Glutamatergic neuron (in vitro differentiated cells): ENCODE results near the gene KIF26B. TPM values are rescaled to one million over a fixed set of nuclear protein-coding genes. Genes with fewer than 3 reads are reported as not detected.

Experiments used
- DNase-seq: peaks from one replicate; pipeline ENCODE4 v3.0.0; 2022
- H3K27ac Mint-ChIP-seq: one replicate; pipeline ENCODE4 v1.8.0; 2020; ENCODE audit warnings: mild to moderate bottlenecking, mixed read lengths, inconsistent platforms; ENCODE audit not compliant: unreplicated experiment
- H3K27me3 Mint-ChIP-seq: one replicate; pipeline ENCODE4 v1.8.0; 2020; ENCODE audit warnings: mild to moderate bottlenecking, moderate library complexity, mixed read lengths, inconsistent platforms; ENCODE audit not compliant: unreplicated experiment
- H3K36me3 Mint-ChIP-seq: one replicate; pipeline ENCODE4 v1.8.0; 2020; ENCODE audit warnings: mild to moderate bottlenecking, mixed read lengths, inconsistent platforms; ENCODE audit not compliant: unreplicated experiment
- H3K4me1 Mint-ChIP-seq: one replicate; pipeline ENCODE4 v1.8.0; 2020; ENCODE audit warnings: mild to moderate bottlenecking, low read depth, mixed read lengths, inconsistent platforms; ENCODE audit not compliant: unreplicated experiment
- H3K4me3 Mint-ChIP-seq: one replicate; pipeline ENCODE4 v1.8.0; 2020; ENCODE audit warnings: mild to moderate bottlenecking, mixed read lengths, inconsistent platforms; ENCODE audit not compliant: unreplicated experiment
- H3K9me3 Mint-ChIP-seq: one replicate; pipeline ENCODE4 v1.8.0; 2020; ENCODE audit warnings: mild to moderate bottlenecking, moderate library complexity, mixed read lengths, inconsistent platforms; ENCODE audit not compliant: unreplicated experiment
- CTCF ChIP-seq: fragments of 200-600 bp; sonication (generic); IDR thresholded peaks from one replicate; pipeline ENCODE4 v1.5.0; 2021; ENCODE audit not compliant: partially characterized antibody, unreplicated experiment
- total RNA-seq: library from RNA; stranded (reverse); fragmentation: NEBNext Ultra II Directional; extraction: Animal tissue kit (Norgen Biotek cat#: 25700); gene quantifications from one replicate; pipeline ENCODE4 v1.2.1, GENCODE V29; 2021; ENCODE audit not compliant: unreplicated experiment

KIF26B gene
- total RNA-seq, 1 donor from 2014 or later = 2.4 TPM

GRCh38 chr1:245377854-245378253, 223.1 kb downstream of the KIF26B start:
- Mint-ChIP-seq H3K27ac (no peak overlapping the region), H3K27me3 (peaks cover 2% of the 10 kb centered on the region), H3K36me3 (peaks cover 5% of the 10 kb centered on the region), H3K9me3 (peaks cover 2% of the 10 kb centered on the region), H3K4me1 (no peaks in the 10 kb centered on the region), H3K4me3 (no peak overlapping the region)
- no peak for TF ChIP-seq CTCF
- DNase-seq = no peak

- no peak for DNase-seq
- no peak overlapping the region for H3K27ac Mint-ChIP-seq
- H3K4me3 Mint-ChIP-seq = no peak overlapping the region
- H3K27me3 Mint-ChIP-seq = peaks cover 2% of the 10 kb centered on the region
- H3K9me3 Mint-ChIP-seq = peaks cover 2% of the 10 kb centered on the region
- no peak for TF ChIP-seq CTCF
- peaks cover under 1% of the 10 kb centered on the region for H3K36me3 Mint-ChIP-seq
- no peaks in the 10 kb centered on the region for H3K4me1 Mint-ChIP-seq
Measured at GRCh38 chr1:245378311-245378722, 223.5 kb downstream of the KIF26B start.

GRCh38 chr1:245378745-245379144, 224.0 kb downstream of the KIF26B start:
- Mint-ChIP-seq H3K27me3 (peaks cover 2% of the 10 kb centered on the region), H3K9me3 (peaks cover 2% of the 10 kb centered on the region), H3K27ac (no peak overlapping the region), H3K4me3 (no peak overlapping the region), H3K36me3 (no peaks in the 10 kb centered on the region), H3K4me1 (peaks cover 3% of the 10 kb centered on the region)
- no peak for DNase-seq
- no peak for TF ChIP-seq CTCF

- DNase-seq = no peak
- no peak overlapping the region for H3K27ac Mint-ChIP-seq
- peaks cover 2% of the 10 kb centered on the region for H3K9me3 Mint-ChIP-seq
- H3K4me3 Mint-ChIP-seq = no peak overlapping the region
- H3K4me1 Mint-ChIP-seq = peaks cover 6% of the 10 kb centered on the region
- TF ChIP-seq CTCF = no peak
- H3K27me3 Mint-ChIP-seq = peaks cover 2% of the 10 kb centered on the region
- no peaks in the 10 kb centered on the region for H3K36me3 Mint-ChIP-seq
Measured at GRCh38 chr1:245380790-245381535, 226.2 kb downstream of the KIF26B start.

GRCh38 chr1:245382981-245383380, 228.2 kb downstream of the KIF26B start:
- H3K4me3 Mint-ChIP-seq = no peak overlapping the region
- H3K27me3 Mint-ChIP-seq = peaks cover 3% of the 10 kb centered on the region
- H3K9me3 Mint-ChIP-seq = peaks cover 2% of the 10 kb centered on the region
- no peak for TF ChIP-seq CTCF
- H3K27ac Mint-ChIP-seq = no peak overlapping the region
- H3K4me1 Mint-ChIP-seq = peaks cover 6% of the 10 kb centered on the region
- DNase-seq = no peak
- H3K36me3 Mint-ChIP-seq = no peaks in the 10 kb centered on the region
